Neural progenitor cell (in vitro differentiated cells): ENCODE data around the gene SLC5A5. TPM values are rescaled to one million over a fixed set of nuclear protein-coding genes. Genes with fewer than 3 reads are reported as not detected.
A peak's percentile ranks its signal among the peaks of the same experiment; 100 is the strongest.

Experiments used
- DNase-seq: peaks from one replicate; pipeline ENCODE4 v3.0.0-alpha.2; 2016; ENCODE audit warnings: low spot score
- H2AFZ ChIP-seq: fragments of 200-600 bp; sonication (generic); replicated peaks from 2 replicates; pipeline ENCODE4 v1.6.1; 2016; ENCODE audit warnings: antibody characterized with exemption
- H3F3A ChIP-seq: fragments of 200-600 bp; sonication (generic); 2 replicates; pipeline ENCODE4 v1.6.1; 2016; ENCODE audit warnings: antibody characterized with exemption, low read depth
- H3K27ac ChIP-seq: fragments of 200-600 bp; sonication (generic); 2 replicates; pipeline ENCODE4 v1.5.1; 2016; ENCODE audit warnings: mild to moderate bottlenecking
- H3K27me3 ChIP-seq: fragments of 200-600 bp; sonication (generic); 2 replicates; pipeline ENCODE4 v1.6.1; 2016; ENCODE audit warnings: mild to moderate bottlenecking, moderate library complexity
- H3K36me3 ChIP-seq: fragments of 200-600 bp; sonication (generic); 2 replicates; pipeline ENCODE4 v1.5.1; 2016
- H3K4me1 ChIP-seq: fragments of 200-600 bp; sonication (generic); 2 replicates; pipeline ENCODE4 v1.6.1; 2016; ENCODE audit warnings: mixed run types
- H3K4me2 ChIP-seq: fragments of 200-600 bp; sonication (generic); 2 replicates; pipeline ENCODE4 v1.6.1; 2016
- H3K4me3 ChIP-seq: fragments of 200-600 bp; sonication (generic); 2 replicates; pipeline ENCODE4 v1.5.1; 2016
- H3K79me2 ChIP-seq: fragments of 200-600 bp; sonication (generic); 2 replicates; pipeline ENCODE4 v1.6.1; 2016; ENCODE audit warnings: low read depth
- H3K9ac ChIP-seq: fragments of 200-600 bp; sonication (generic); 2 replicates; pipeline ENCODE4 v1.6.1; 2016
- H3K9me3 ChIP-seq: fragments of 200-600 bp; sonication (generic); 2 replicates; pipeline ENCODE4 v1.5.1; 2016; ENCODE audit warnings: low read depth
- H4K20me1 ChIP-seq: fragments of 200-600 bp; sonication (generic); 2 replicates; pipeline ENCODE4 v1.6.1; 2016; ENCODE audit warnings: low read depth
- H3K27ac Mint-ChIP-seq: 3 replicates; pipeline ENCODE4 v1.8.0; 2021; ENCODE audit warnings: mixed read lengths
- H3K27me3 Mint-ChIP-seq: 2 replicates; pipeline ENCODE4 v1.8.0; 2022; ENCODE audit warnings: low read depth, mild to moderate bottlenecking, inconsistent platforms, moderate library complexity, mixed read lengths; ENCODE audit not compliant: insufficient read depth
- H3K36me3 Mint-ChIP-seq: 3 replicates; pipeline ENCODE4 v1.8.0; 2021; ENCODE audit warnings: mixed read lengths
- H3K4me1 Mint-ChIP-seq: 3 replicates; pipeline ENCODE4 v1.8.0; 2021; ENCODE audit warnings: mixed read lengths
- H3K4me3 Mint-ChIP-seq: 3 replicates; pipeline ENCODE4 v1.8.0; 2021; ENCODE audit warnings: mild to moderate bottlenecking, moderate library complexity, mixed read lengths
- H3K9me3 Mint-ChIP-seq: 3 replicates; pipeline ENCODE4 v1.8.0; 2020; ENCODE audit warnings: mixed read lengths
- CTCF ChIP-seq: fragments of 200-600 bp; sonication (generic); IDR thresholded peaks from 2 replicates; pipeline ENCODE4 v1.5.1; 2017; ENCODE audit warnings: antibody characterized with exemption, mild to moderate bottlenecking
- EZH2 ChIP-seq: fragments of 200-600 bp; sonication (generic); IDR thresholded peaks from 2 replicates; pipeline ENCODE4 v1.6.1; 2017; ENCODE audit warnings: antibody characterized with exemption, mild to moderate bottlenecking, moderate library complexity
- EZH2phosphoT487 ChIP-seq: fragments of 200-600 bp; sonication (generic); IDR thresholded peaks from 2 replicates; pipeline ENCODE4 v1.6.1; 2017; ENCODE audit warnings: antibody characterized with exemption
- total RNA-seq: library from RNA; depleted of rRNA; stranded (reverse); fragments of >200 nt; gene quantifications from 2 replicates; pipeline ENCODE4 v1.2.3, GENCODE V29; 2015; ENCODE audit warnings: low replicate concordance

Gene SLC5A5
- total RNA-seq, 1 donor from 2014 or later = 0.51 TPM

GRCh38 chr19:17841371-17841809 lies 30.4 kb upstream of the SLC5A5 start:
- H3K27me3 Mint-ChIP-seq = peaks cover 15% of the 10 kb centered on the region
- Histone ChIP-seq H3K27ac (no peak overlapping the region), H3K79me2 (no peaks in the 10 kb centered on the region), H3K4me1 (peaks cover 7% of the 10 kb centered on the region), H3K9ac (no peak overlapping the region), H3K36me3 (no peaks in the 10 kb centered on the region), H3K27me3 (peaks cover 56% of the 10 kb centered on the region), H3K4me3 (peak overlapping the region; percentile 50), H3K9me3 (no peaks in the 10 kb centered on the region), H4K20me1 (no peaks in the 10 kb centered on the region), H3F3A (no peaks in the 10 kb centered on the region), H2AFZ (peak overlapping the region; percentile 87), H3K4me2 (peak overlapping the region; percentile 92)
- no peaks in the 10 kb centered on the region for H3K9me3 Mint-ChIP-seq
- DNase-seq = no peak
- peak overlapping the region; percentile 82 for H3K4me3 Mint-ChIP-seq
- no peaks in the 10 kb centered on the region for H3K36me3 Mint-ChIP-seq
- TF ChIP-seq EZH2 (no peak), EZH2phosphoT487 (no peak)
- H3K4me1 Mint-ChIP-seq = peaks cover 20% of the 10 kb centered on the region
- peak overlapping the region; percentile 63 for H3K27ac Mint-ChIP-seq

- peak; percentile 97 for DNase-seq
- Mint-ChIP-seq H3K9me3 (no peaks in the 10 kb centered on the region), H3K36me3 (no peaks in the 10 kb centered on the region), H3K27me3 (peaks cover 15% of the 10 kb centered on the region), H3K4me3 (peak overlapping the region; percentile 82), H3K4me1 (peaks cover 16% of the 10 kb centered on the region), H3K27ac (no peak overlapping the region)
- no peaks in the 10 kb centered on the region for H3K9me3 ChIP-seq
- H3K27me3 ChIP-seq = peaks cover 56% of the 10 kb centered on the region
- no peaks in the 10 kb centered on the region for H3F3A ChIP-seq
- no peaks in the 10 kb centered on the region for H3K36me3 ChIP-seq
- H3K27ac ChIP-seq = no peak overlapping the region
- H4K20me1 ChIP-seq = no peaks in the 10 kb centered on the region
- H3K79me2 ChIP-seq = no peaks in the 10 kb centered on the region
- no peak overlapping the region for H3K9ac ChIP-seq
- peak overlapping the region; percentile 50 for H3K4me3 ChIP-seq
- H2AFZ ChIP-seq = peak overlapping the region; percentile 87
- H3K4me2 ChIP-seq = peak overlapping the region; percentile 92
- peaks cover 7% of the 10 kb centered on the region for H3K4me1 ChIP-seq
- TF ChIP-seq EZH2 = no peak
- TF ChIP-seq CTCF = no peak
- no peak for TF ChIP-seq EZH2phosphoT487
These were observed 29.7 kb upstream of the SLC5A5 start for GRCh38 chr19:17841810-17842662.

- peaks cover 7% of the 10 kb centered on the region for H3K4me1 ChIP-seq
- no peak overlapping the region for H3K27ac ChIP-seq
- Mint-ChIP-seq H3K9me3 (no peaks in the 10 kb centered on the region), H3K27ac (no peak overlapping the region), H3K36me3 (no peaks in the 10 kb centered on the region), H3K27me3 (peaks cover 14% of the 10 kb centered on the region), H3K4me3 (peak overlapping the region; percentile 77), H3K4me1 (peaks cover 16% of the 10 kb centered on the region)
- H3K27me3 ChIP-seq = peaks cover 56% of the 10 kb centered on the region
- DNase-seq = no peak
- H3K79me2 ChIP-seq = no peaks in the 10 kb centered on the region
- no peaks in the 10 kb centered on the region for H3K9me3 ChIP-seq
- no peak for TF ChIP-seq CTCF
- TF ChIP-seq EZH2phosphoT487 = no peak
- TF ChIP-seq EZH2 = no peak
- no peak overlapping the region for H3K9ac ChIP-seq
- H3K4me2 ChIP-seq = peak overlapping the region; percentile 92
- no peaks in the 10 kb centered on the region for H4K20me1 ChIP-seq
- peak overlapping the region; percentile 50 for H3K4me3 ChIP-seq
- H3F3A ChIP-seq = no peaks in the 10 kb centered on the region
- no peak overlapping the region for H2AFZ ChIP-seq
- H3K36me3 ChIP-seq = no peaks in the 10 kb centered on the region
These were observed 29.0 kb upstream of the SLC5A5 start for GRCh38 chr19:17842663-17843291.
